ENCODE measurements around the gene IDE. TPM values are rescaled to one million over a fixed set of nuclear protein-coding genes. Genes with fewer than 3 reads are reported as not detected.

Gene IDE
- total RNA-seq, 1 donor from 2014 or later, result 19.6 TPM

DNA sequence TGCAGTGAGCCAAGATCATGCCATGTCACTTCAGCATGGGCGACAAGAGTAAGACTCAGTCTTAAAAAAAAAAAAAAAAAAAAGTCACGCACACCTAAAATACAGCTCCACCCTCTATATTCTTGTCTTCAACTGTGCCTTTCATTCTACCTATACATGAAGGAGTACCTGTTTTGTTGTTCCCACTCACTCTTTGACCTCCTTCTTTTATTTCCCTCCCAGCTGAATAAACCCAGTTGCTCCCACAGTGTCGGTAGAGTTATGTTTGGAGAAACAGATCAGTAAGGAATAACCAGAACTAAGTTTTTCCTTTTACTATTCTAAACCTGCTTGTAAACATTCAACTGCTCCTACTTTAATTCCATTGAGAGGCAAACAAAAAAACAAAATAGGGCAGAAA, 50.3 kb downstream of the IDE start:
- no peak overlapping the region for H3K4me3 ChIP-seq (ENCODE audit: low read depth, low read length)
- TF ChIP-seq, protein P1, sequence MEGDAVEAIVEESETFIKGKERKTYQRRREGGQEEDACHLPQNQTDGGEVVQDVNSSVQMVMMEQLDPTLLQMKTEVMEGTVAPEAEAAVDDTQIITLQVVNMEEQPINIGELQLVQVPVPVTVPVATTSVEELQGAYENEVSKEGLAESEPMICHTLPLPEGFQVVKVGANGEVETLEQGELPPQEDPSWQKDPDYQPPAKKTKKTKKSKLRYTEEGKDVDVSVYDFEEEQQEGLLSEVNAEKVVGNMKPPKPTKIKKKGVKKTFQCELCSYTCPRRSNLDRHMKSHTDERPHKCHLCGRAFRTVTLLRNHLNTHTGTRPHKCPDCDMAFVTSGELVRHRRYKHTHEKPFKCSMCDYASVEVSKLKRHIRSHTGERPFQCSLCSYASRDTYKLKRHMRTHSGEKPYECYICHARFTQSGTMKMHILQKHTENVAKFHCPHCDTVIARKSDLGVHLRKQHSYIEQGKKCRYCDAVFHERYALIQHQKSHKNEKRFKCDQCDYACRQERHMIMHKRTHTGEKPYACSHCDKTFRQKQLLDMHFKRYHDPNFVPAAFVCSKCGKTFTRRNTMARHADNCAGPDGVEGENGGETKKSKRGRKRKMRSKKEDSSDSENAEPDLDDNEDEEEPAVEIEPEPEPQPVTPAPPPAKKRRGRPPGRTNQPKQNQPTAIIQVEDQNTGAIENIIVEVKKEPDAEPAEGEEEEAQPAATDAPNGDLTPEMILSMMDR (conservative IDR thresholded peaks at IDR 0.05; ENCODE audit: low read depth, low read length), result no peak
- DNase-seq (ENCODE audit: low read depth), result no peak

DNA sequence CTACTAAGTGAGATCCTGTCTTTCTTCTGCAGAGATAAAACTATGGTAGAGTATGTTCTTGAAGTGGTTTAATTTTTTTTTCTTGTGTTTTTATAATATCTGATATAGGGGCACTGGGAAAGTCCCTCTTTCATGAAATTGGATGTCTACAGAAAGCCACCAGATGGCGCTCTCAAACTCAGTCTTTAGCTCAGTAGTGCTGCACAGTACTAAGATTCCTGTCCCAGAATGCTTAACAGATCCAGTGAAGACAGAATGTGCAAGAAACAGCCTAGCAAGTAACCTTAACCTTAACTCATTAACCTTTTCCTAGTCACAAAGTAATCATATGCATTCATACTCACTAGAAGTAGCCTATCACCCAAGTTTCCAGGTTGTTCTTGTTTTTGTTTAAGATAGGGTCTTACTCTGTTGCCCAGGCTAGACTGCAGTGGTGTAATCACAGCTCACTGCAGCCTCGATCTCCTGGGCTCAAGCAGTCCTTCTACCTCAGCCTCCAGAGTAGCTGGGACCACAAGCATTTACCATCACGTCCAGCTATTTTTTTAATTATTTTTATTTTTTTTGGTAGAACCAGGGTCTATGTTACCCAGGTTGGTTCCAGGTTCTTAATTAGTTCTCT, 56.7 kb downstream of the IDE start:
- TF ChIP-seq, protein P1 (conservative IDR thresholded peaks at IDR 0.05; ENCODE audit: low read depth, low read length), result peak; percentile 87
- DNase-seq (ENCODE audit: low read depth), result peak; percentile 23
- H3K4me3 ChIP-seq (ENCODE audit: low read depth, low read length), result no peak overlapping the region

DNA sequence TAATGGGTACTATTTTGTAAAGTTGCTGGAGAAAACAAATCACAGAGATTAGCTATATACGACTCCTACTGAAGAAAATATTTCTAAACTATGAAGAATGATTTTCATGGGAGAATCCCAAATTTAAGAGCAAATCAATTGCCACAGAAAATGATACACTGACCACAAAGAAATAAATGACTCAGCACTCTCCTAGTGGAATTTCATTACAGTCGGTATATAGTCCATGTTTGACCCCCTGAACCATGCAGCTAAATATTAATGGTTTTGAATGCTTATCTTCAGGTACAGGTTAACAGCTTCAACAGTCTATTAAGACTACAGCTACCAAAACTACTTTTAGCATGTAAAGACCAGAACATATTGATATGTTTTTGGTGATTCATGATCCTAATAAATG, 65.0 kb downstream of the IDE start:
- TF ChIP-seq, protein P1 (conservative IDR thresholded peaks at IDR 0.05; ENCODE audit: low read depth, low read length), result no peak
- no peak for DNase-seq (ENCODE audit: low read depth)
- no peak overlapping the region for H3K4me3 ChIP-seq (ENCODE audit: low read depth, low read length)

DNA sequence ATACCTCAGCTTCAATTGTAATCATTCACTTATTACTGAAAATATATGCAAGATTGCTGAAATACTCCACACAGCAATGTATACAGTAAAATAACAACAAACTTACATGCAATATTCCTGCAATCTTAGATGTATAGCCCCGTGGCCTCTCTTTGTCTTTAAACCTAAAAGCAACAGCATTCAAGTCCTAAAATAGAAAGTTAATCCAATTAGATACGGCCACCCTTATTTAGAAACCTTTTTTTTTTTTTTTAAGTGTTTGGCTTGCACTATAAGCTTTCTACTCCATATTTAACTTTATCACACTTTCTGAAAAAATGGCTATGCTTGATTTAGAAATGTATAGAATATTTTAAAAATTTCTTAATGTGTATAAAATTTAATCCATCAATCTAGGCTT, 67.6 kb downstream of the IDE start:
- no peak overlapping the region for H3K4me3 ChIP-seq (ENCODE audit: low read depth, low read length)
- TF ChIP-seq, protein P1 (conservative IDR thresholded peaks at IDR 0.05; ENCODE audit: low read depth, low read length), result no peak
- DNase-seq (ENCODE audit: low read depth), result no peak

DNA sequence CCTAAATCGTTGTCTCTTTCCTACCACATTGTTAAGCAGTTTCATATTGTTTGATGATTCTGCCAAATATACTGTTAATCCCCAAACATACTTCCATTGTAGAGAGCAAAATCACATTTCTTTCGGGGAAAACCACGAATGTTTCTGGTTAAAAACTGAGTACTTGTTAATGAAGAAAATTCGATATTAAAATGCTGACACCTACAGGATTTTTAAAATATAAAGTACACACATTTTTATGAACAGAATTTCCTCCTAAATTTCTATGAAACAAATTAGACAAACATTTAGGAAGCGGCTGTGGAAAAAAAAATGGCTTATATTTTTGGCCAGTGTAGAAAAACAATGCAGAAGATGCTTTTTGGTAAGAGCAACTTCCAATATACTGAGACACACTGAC, 68.8 kb downstream of the IDE start:
- TF ChIP-seq, protein P1 (conservative IDR thresholded peaks at IDR 0.05; ENCODE audit: low read depth, low read length), result no peak
- no peak overlapping the region for H3K4me3 ChIP-seq (ENCODE audit: low read depth, low read length)
- no peak for DNase-seq (ENCODE audit: low read depth)

DNA sequence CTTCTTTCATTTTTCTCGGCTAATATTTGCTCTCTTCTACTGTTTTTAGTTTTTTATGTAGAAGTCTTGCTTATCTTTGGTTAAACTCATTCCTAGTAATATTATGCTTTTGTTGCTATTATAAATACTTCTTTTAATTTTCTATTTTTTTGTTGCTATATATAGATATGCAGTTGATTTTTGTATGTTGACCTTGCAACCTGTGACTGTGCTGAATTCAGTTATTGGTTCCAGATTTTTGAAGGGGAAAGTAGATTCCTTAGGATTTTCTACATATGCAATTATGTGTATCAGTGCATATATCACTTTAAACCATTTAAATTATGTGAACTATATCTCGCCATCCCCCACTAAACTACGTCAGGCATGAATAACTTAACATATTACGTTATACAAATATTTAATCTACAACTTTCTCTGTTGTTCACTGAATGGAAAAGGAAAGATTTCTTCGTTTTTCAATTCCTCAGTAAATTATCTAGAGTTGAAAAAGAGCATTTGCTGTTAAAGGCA, 71.5 kb downstream of the IDE start:
- TF ChIP-seq, protein P1 (conservative IDR thresholded peaks at IDR 0.05; ENCODE audit: low read depth, low read length), result no peak
- no peak for DNase-seq (ENCODE audit: low read depth)
- no peak overlapping the region for H3K4me3 ChIP-seq (ENCODE audit: low read depth, low read length)

DNA sequence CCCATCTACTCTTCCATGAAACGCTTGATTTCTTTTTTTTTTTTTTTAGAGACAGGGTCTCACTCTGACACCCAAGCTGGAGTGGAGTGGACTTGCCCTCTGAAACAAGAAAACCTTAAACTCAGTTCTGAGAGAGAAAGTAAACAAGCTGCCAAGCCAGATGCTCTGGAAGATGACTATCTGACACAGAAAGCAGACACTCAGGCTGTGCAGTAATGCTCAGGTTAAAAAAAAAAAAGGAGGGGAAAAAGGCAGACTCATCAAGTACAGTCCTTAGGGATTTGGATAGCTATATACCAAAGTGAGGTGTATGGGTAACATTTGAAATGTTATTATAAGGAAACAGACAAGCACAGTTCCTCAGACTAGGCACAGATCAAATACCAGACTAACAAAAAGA, 80.5 kb downstream of the IDE start:
- DNase-seq (ENCODE audit: low read depth), result no peak
- TF ChIP-seq, protein P1 (conservative IDR thresholded peaks at IDR 0.05; ENCODE audit: low read depth, low read length), result no peak
- no peak overlapping the region for H3K4me3 ChIP-seq (ENCODE audit: low read depth, low read length)

Measured in epithelial cell of proximal tubule (primary cell).